HepG2 (cell line): Measurements from ENCODE around the gene ZNF883. TPM values are rescaled to one million over a fixed set of nuclear protein-coding genes. Genes with fewer than 3 reads are reported as not detected.

ENCODE experiments used
- ESRRA ChIP-seq: sonication (generic); formaldehyde crosslinking; IDR thresholded peaks from 2 replicates; pipeline ENCODE4 v1.5.1; 2020; ENCODE audit warnings: mild to moderate bottlenecking, low read depth, missing genetic modification reagents
- KAT2B ChIP-seq: fragments of 150-350 bp; IDR thresholded peaks from 2 replicates; pipeline ENCODE4 v1.6.1; 2014; ENCODE audit warnings: low read depth, low read length, borderline replicate concordance
- KDM1A ChIP-seq: IDR thresholded peaks from 2 replicates; pipeline ENCODE4 v1.6.1; 2016; ENCODE audit warnings: missing compliant biosample characterization
- KIAA2018 ChIP-seq: sonication (generic); formaldehyde crosslinking; IDR thresholded peaks from 2 replicates; pipeline ENCODE4 v1.5.0; 2020; ENCODE audit warnings: mild to moderate bottlenecking, missing genetic modification reagents, borderline replicate concordance
- NRL ChIP-seq: sonication (generic); formaldehyde crosslinking; IDR thresholded peaks from 2 replicates; pipeline ENCODE4 v1.5.0; 2020; ENCODE audit warnings: missing genetic modification reagents, mild to moderate bottlenecking, moderate library complexity, borderline replicate concordance
- SP140L ChIP-seq: sonication (generic); formaldehyde crosslinking; IDR thresholded peaks from 2 replicates; pipeline ENCODE4 v1.4.0; 2020; ENCODE audit warnings: missing genetic modification reagents, borderline replicate concordance
- ZEB1 ChIP-seq: IDR thresholded peaks from 2 replicates; pipeline ENCODE4 v1.6.1; 2012; ENCODE audit warnings: mild to moderate bottlenecking, low read depth, inconsistent platforms; ENCODE audit not compliant: insufficient replicate concordance
- ZNF10 ChIP-seq: sonication (generic); formaldehyde crosslinking; IDR thresholded peaks from 2 replicates; pipeline ENCODE4 v1.4.0; 2020; ENCODE audit warnings: mild to moderate bottlenecking, low read depth, missing genetic modification reagents, borderline replicate concordance
- polyA plus RNA-seq, 8 experiments: library from polyadenylated mRNA; depleted of rRNA in 3 of 8; stranded (reverse) in 7 of 8; unstranded in 1 of 8; fragments of >200 nt; fragmentation: Illumina TruSeq in 4 of 8; extraction: Trizol in 4 of 8; gene quantifications; 2 replicates each; pipeline versions ENCODE4 v1.2.1 to v1.2.3, GENCODE V29; 2011 to 2016; ENCODE audit warnings: low read depth in 4 of 8, missing spikeins in 1 of 8, mixed read lengths in 1 of 8; ENCODE audit not compliant: insufficient read depth in 1 of 8
- total RNA-seq, 5 experiments: library from RNA; depleted of rRNA; stranded (reverse); fragments of >200 nt; fragmentation: Illumina TruSeq; extraction: Trizol; gene quantifications; 2 replicates each; pipeline ENCODE4 v1.2.3, GENCODE V29; 2016; ENCODE audit warnings: low read depth in 1 of 5

ZNF883 gene
- total and polyA plus RNA-seq, 2 of the 13 experiments (the other 11 are each of a cell fraction or from before 2014, with no cell fraction given): 5.3 to 10.0 TPM

- no peak for TF ChIP-seq ZNF10 (CRISPR knock-in tag)
- no peak for TF ChIP-seq ZEB1
- no peak for TF ChIP-seq KIAA2018
- 0 out of 2 replicates have a peak, but pooled peaks have one; percentile 11 for TF ChIP-seq KDM1A (CRISPR knock-in tag)
- no peak for TF ChIP-seq SP140L
- TF ChIP-seq KAT2B: no peak
- 0 out of 2 replicates have a peak, but pooled peaks have one; percentile 0 for TF ChIP-seq ESRRA (CRISPR knock-in tag)
- TF ChIP-seq NRL: peak; percentile 88; the same call in 1 of the 2 replicates
These were observed 44.5 kb upstream of the ZNF883 start, which contains the start of gene ZFP37 (continued) for GRCh38 chr9:113056191-113057106.
